H1 (cell line): ENCODE results near the gene MAST1. TPM values are rescaled to one million over a fixed set of nuclear protein-coding genes. Genes with fewer than 3 reads are reported as not detected.

Source experiments
- CTCF ChIA-PET: fragments of 300-600 bp; sonication (Branson Sonifier 250); formaldehyde crosslinking; loops from one replicate; lab custom pipeline; 2021; ENCODE audit not compliant: partially characterized antibody; lab: Charles Lee
- POLR2A ChIA-PET: fragments of 300-600 bp; sonication (Branson Sonifier 250); formaldehyde crosslinking; loops from one replicate; lab custom pipeline; 2021; ENCODE audit warnings: inconsistent platforms; ENCODE audit not compliant: partially characterized antibody; lab: Charles Lee
- DNase-seq, 2 experiments: peaks; one replicate each; pipeline versions ENCODE4 v3.0.0 to v3.0.0-alpha.2; 2010 to 2022; ENCODE audit warnings: low spot score in 2 of 2, low read depth in 1 of 2, mixed read lengths in 1 of 2
- FAIRE-seq: peaks from 2 replicates; lab custom pipeline; 2011; peaks lifted over from hg19 to GRCh38; lab: Jason Lieb, UNC
- H2AFZ ChIP-seq: 2 replicates; pipeline ENCODE4 v1.8.1; 2012; ENCODE audit warnings: low read length, inconsistent platforms
- H2AK5ac ChIP-seq: 2 replicates; pipeline ENCODE4 v1.6.1; 2013; ENCODE audit warnings: low read depth, low read length
- H2BK120ac ChIP-seq: replicated peaks from 2 replicates; pipeline ENCODE3; 2013; ENCODE audit warnings: low read depth, low read length, inconsistent platforms
- H2BK12ac ChIP-seq: 2 replicates; pipeline ENCODE4 v1.6.1; 2013; ENCODE audit warnings: low read depth, low read length
- H2BK15ac ChIP-seq: 2 replicates; pipeline ENCODE4 v1.6.1; 2013; ENCODE audit warnings: low read length
- H2BK20ac ChIP-seq: 2 replicates; pipeline ENCODE4 v1.6.1; 2013; ENCODE audit warnings: low read length
- H2BK5ac ChIP-seq: 2 replicates; pipeline ENCODE4 v1.6.1; 2013; ENCODE audit warnings: low read depth, low read length
- H3K14ac ChIP-seq: 2 replicates; pipeline ENCODE4 v1.6.1; 2013; ENCODE audit warnings: inconsistent platforms; ENCODE audit not compliant: insufficient read length
- H3K18ac ChIP-seq: 2 replicates; pipeline ENCODE4 v1.6.1; 2013; ENCODE audit warnings: low read length; ENCODE audit errors: extremely low read depth
- H3K23ac ChIP-seq: 2 replicates; pipeline ENCODE4 v1.6.1; 2013; ENCODE audit warnings: inconsistent platforms; ENCODE audit not compliant: insufficient read length
- H3K23me2 ChIP-seq: 2 replicates; pipeline ENCODE4 v1.6.1; 2013; ENCODE audit warnings: low read depth, low read length
- H3K27ac ChIP-seq: 2 replicates; pipeline ENCODE4 v1.6.1; 2011; ENCODE audit warnings: low read depth, low read length, inconsistent platforms
- H3K27me3 ChIP-seq, 4 experiments: replicated peaks in 1 of 4; 1 replicate in 1 of 4; 2 replicates in 3 of 4; pipeline versions ENCODE4 v1.6.1 to v1.8.1; 2011 to 2013; ENCODE audit warnings: low read length in 3 of 4, mild to moderate bottlenecking in 3 of 4, inconsistent platforms in 2 of 4, mixed read lengths in 2 of 4, moderate library complexity in 1 of 4; ENCODE audit not compliant: control insufficient read depth in 3 of 4, insufficient read depth in 3 of 4; ENCODE audit errors: extremely low read depth in 1 of 4
- H3K36me3 ChIP-seq, 4 experiments: 2 replicates each; pipeline versions ENCODE4 v1.6.1 to v1.8.1; 2011 to 2013; ENCODE audit warnings: mild to moderate bottlenecking in 4 of 4, low read length in 3 of 4, moderate library complexity in 2 of 4, control low read depth in 1 of 4, inconsistent platforms in 1 of 4; ENCODE audit not compliant: insufficient read depth in 4 of 4, control insufficient read depth in 2 of 4
- H3K4ac ChIP-seq: replicated peaks from 2 replicates; pipeline ENCODE3; 2013; ENCODE audit warnings: low read length, low read depth, mixed read lengths, inconsistent platforms; ENCODE audit not compliant: insufficient read length
- H3K4me1 ChIP-seq, 4 experiments: replicated peaks in 1 of 4; 1 replicate in 1 of 4; 2 replicates in 3 of 4; pipeline versions ENCODE4 v1.6.1 to v1.8.1; 2011 to 2013; ENCODE audit warnings: low read length in 3 of 4, inconsistent platforms in 2 of 4, mixed read lengths in 1 of 4; ENCODE audit not compliant: insufficient read depth in 4 of 4, control insufficient read depth in 3 of 4
- H3K4me2 ChIP-seq, 2 experiments: 2 replicates each; pipeline versions ENCODE4 v1.6.1 to v1.8.1; 2011 to 2013; ENCODE audit warnings: low read depth in 2 of 2, low read length in 2 of 2, control low read depth in 1 of 2, inconsistent platforms in 1 of 2, mild to moderate bottlenecking in 1 of 2; ENCODE audit not compliant: insufficient read depth in 1 of 2
- H3K4me3 ChIP-seq, 4 experiments: fragments of 200-600, 300-600 bp in 1 of 4; sonication (generic), shearing (Covaris generic), sonication (Bioruptor Twin) in 1 of 4; 2 replicates each; pipeline versions ENCODE4 v1.5.1 to v1.8.1; 2011 to 2016; ENCODE audit warnings: low read length in 4 of 4, low read depth in 3 of 4, control low read depth in 2 of 4, inconsistent platforms in 2 of 4, mild to moderate bottlenecking in 2 of 4, mixed read lengths in 1 of 4, moderate library complexity in 1 of 4; ENCODE audit not compliant: insufficient read depth in 2 of 4; ENCODE audit errors: extremely low read depth in 1 of 4
- H3K56ac ChIP-seq: replicated peaks from 2 replicates; pipeline ENCODE3; 2013; ENCODE audit warnings: low read depth, mild to moderate bottlenecking, mixed read lengths, low read length, inconsistent platforms; ENCODE audit not compliant: insufficient read length
- H3K79me1 ChIP-seq: 2 replicates; pipeline ENCODE4 v1.6.1; 2013; ENCODE audit warnings: low read depth, low read length, control low read depth
- H3K79me2 ChIP-seq, 2 experiments: 2 replicates each; pipeline versions ENCODE4 v1.6.1 to v1.8.1; 2012 to 2013; ENCODE audit warnings: low read length in 2 of 2, mild to moderate bottlenecking in 2 of 2, inconsistent platforms in 1 of 2; ENCODE audit not compliant: insufficient read depth in 2 of 2, control insufficient read depth in 1 of 2
- H3K9ac ChIP-seq, 4 experiments: replicated peaks in 1 of 4; 1 replicate in 1 of 4; 2 replicates in 3 of 4; pipeline versions ENCODE4 v1.6.1 to v1.8.1; 2011 to 2013; ENCODE audit warnings: low read depth in 3 of 4, low read length in 3 of 4, control low read depth in 2 of 4, mild to moderate bottlenecking in 2 of 4, moderate library complexity in 2 of 4, inconsistent platforms in 1 of 4; ENCODE audit errors: extremely low read depth in 1 of 4
- H3K9me3 ChIP-seq, 2 experiments: 2 replicates each; pipeline versions ENCODE4 v1.6.1 to v1.8.1; 2012 to 2013; ENCODE audit warnings: mild to moderate bottlenecking in 2 of 2, moderate library complexity in 2 of 2, control low read depth in 1 of 2, inconsistent platforms in 1 of 2, low read depth in 1 of 2, low read length in 1 of 2, mixed read lengths in 1 of 2; ENCODE audit not compliant: insufficient read depth in 2 of 2
- H4K20me1 ChIP-seq, 2 experiments: replicated peaks in 1 of 2; 2 replicates each; pipeline versions ENCODE3 to v1.8.1; 2011 to 2013; ENCODE audit warnings: inconsistent platforms in 2 of 2, low read length in 2 of 2, mild to moderate bottlenecking in 1 of 2; ENCODE audit not compliant: insufficient read depth in 2 of 2, control insufficient read depth in 1 of 2
- H4K5ac ChIP-seq: 2 replicates; pipeline ENCODE4 v1.6.1; 2013; ENCODE audit warnings: low read length, low read depth, mixed read lengths, inconsistent platforms; ENCODE audit not compliant: insufficient read length
- H4K8ac ChIP-seq: 2 replicates; pipeline ENCODE4 v1.8.0; 2013; ENCODE audit warnings: mild to moderate bottlenecking, moderate library complexity, low read length, inconsistent platforms; ENCODE audit not compliant: insufficient read depth; ENCODE audit errors: extremely low read depth
- H4K91ac ChIP-seq: replicated peaks from 2 replicates; pipeline ENCODE3; 2013; ENCODE audit warnings: low read length, mixed read lengths, inconsistent platforms; ENCODE audit not compliant: insufficient read length
- ASH2L ChIP-seq: fragments of 200-600, 300-600 bp; sonication (generic); IDR thresholded peaks from one replicate; pipeline ENCODE4 v1.7.1; 2017; ENCODE audit warnings: low read length
- CHD1 ChIP-seq: IDR thresholded peaks from 2 replicates; pipeline ENCODE4 v1.6.1; 2012; ENCODE audit warnings: low read depth, low read length, improper control_type of control experiment
- JUND ChIP-seq: IDR thresholded peaks from 2 replicates; pipeline ENCODE4 v1.6.1; 2011; ENCODE audit warnings: mild to moderate bottlenecking, improper control_type of control experiment, low read length
- KDM4A ChIP-seq: IDR thresholded peaks from one replicate; pipeline ENCODE4 v1.7.1; 2012; ENCODE audit warnings: low read depth, mild to moderate bottlenecking, moderate library complexity, low read length, inconsistent platforms; ENCODE audit not compliant: severe bottlenecking
- PHF8 ChIP-seq: fragments of 200-600 bp; sonication (generic); conservative IDR thresholded peaks from 2 replicates; pipeline ENCODE4 v1.7.1; 2012; ENCODE audit warnings: low read depth, mild to moderate bottlenecking, inconsistent platforms, low read length, moderate library complexity
- POLR2A ChIP-seq, 2 experiments: IDR thresholded peaks; 1 replicate in 1 of 2; 2 replicates in 1 of 2; pipeline ENCODE4 v1.6.1; 2011; ENCODE audit warnings: low read depth in 2 of 2, low read length in 2 of 2, mild to moderate bottlenecking in 2 of 2; ENCODE audit errors: control extremely low read depth in 1 of 2
- RAD21 ChIP-seq, 2 experiments: IDR thresholded peaks in 1 of 2; conservative IDR thresholded peaks in 1 of 2; 2 replicates each; pipeline ENCODE4 v1.6.1; 2011; ENCODE audit warnings: low read depth in 2 of 2, low read length in 2 of 2, improper control_type of control experiment in 1 of 2, inconsistent platforms in 1 of 2, mild to moderate bottlenecking in 1 of 2, moderate library complexity in 1 of 2
- SP1 ChIP-seq: IDR thresholded peaks from 2 replicates; pipeline ENCODE4 v1.6.1; 2011; ENCODE audit warnings: low read depth, low read length
- SP4 ChIP-seq: IDR thresholded peaks from 2 replicates; pipeline ENCODE4 v1.6.1; 2012; ENCODE audit warnings: low read length, inconsistent platforms
- TBP ChIP-seq: IDR thresholded peaks from 2 replicates; pipeline ENCODE4 v1.6.1; 2011; ENCODE audit warnings: low read depth, low read length, improper control_type of control experiment
- WGBS, 2 experiments: shearing (Covaris generic) in 1 of 2; methylation state at CpG; one replicate each; pipeline versions ENCODE4 v1.1.6 to v1.1.7; 2013 to 2015; ENCODE audit warnings: low lambda C conversion rate in 2 of 2, mixed read lengths in 2 of 2, inconsistent platforms in 1 of 2, low coverage in 1 of 2, missing lambda C conversion rate in 1 of 2; ENCODE audit not compliant: insufficient replicate concordance in 2 of 2, insufficient coverage in 1 of 2, insufficient read length in 1 of 2; ENCODE audit errors: extremely low coverage in 1 of 2, missing lambda C conversion rate in 1 of 2; 5-methylcytosine and 5-hydroxymethylcytosine counted together
- polyA plus RNA-seq, 7 experiments: library from polyadenylated mRNA; depleted of rRNA in 3 of 7; stranded (reverse) in 5 of 7; unstranded in 2 of 7; fragments of >200 nt in 5 of 7; fragments of 200-250 nt in 2 of 7; gene quantifications; 1 replicate in 5 of 7; 2 replicates in 1 of 7; 4 replicates in 1 of 7; pipeline versions ENCODE4 v1.2.1 to v1.2.3, GENCODE V29; 2011 to 2013; ENCODE audit warnings: missing spikeins in 2 of 7, mixed read lengths in 2 of 7
- total RNA-seq: library from RNA; stranded (reverse); fragmentation: NEBNext Ultra II Directional; extraction: Animal tissue kit (Norgen Biotek cat#: 25700); gene quantifications from 2 replicates; pipeline ENCODE4 v1.2.1, GENCODE V29; 2021

The MAST1 gene
- total and polyA plus RNA-seq, 2 of the 8 experiments (the other 6 are each of a cell fraction or from before 2014, with no cell fraction given): 15.6 to 28.3 TPM

DNA sequence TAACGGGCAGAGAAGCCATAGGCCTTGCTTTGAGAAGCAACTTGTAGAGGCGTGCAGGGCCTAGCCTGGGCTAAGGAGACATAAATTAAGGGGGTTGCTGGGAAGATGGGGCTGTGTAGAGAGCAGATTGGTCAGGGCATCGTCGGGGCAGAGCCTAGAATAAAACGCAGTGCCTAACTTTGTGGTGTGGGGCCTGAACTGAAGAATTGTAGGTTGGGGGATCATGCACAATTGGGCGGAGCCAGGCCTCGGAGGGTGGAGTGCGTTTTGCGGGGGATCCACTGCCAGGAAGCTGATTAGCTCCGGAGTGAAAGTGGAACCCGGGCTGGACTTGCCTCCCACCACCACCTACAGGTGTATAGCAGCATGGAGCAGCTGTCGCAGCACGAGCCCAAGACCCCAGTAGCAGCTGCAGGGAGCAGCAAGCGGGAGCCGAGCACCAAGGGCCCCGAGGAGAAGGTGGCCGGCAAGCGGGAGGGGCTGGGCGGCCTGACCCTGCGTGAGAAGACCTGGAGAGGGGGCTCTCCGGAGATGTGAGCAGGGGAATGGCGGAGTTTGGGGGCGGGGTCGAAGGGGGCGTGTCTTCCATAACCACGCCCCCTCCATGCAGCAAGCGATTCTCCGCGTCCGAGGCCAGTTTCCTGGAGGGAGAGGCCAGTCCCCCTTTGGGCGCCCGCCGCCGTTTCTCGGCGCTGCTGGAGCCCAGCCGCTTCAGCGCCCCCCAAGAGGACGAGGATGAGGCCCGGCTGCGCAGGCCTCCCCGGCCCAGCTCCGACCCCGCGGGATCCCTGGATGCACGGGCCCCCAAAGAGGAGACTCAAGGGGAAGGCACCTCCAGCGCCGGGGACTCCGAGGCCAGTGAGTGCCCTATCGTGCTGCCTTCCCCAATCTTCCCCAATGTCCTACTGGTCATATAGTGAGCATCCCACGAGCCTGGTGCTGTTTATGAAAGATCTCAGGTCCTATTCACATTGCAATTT is 29.1 kb downstream of the MAST1 start:
- Histone ChIP-seq H3K18ac (peak overlapping the region; percentile 84; the same call in 1 of the 2 replicates), H4K5ac (peak overlapping the region; percentile 77), H4K8ac (peak overlapping the region; percentile 87), H3K4me2 (peak overlapping the region; percentile 65 to 74), H2AFZ (no peak overlapping the region; the same call in 1 of the 2 replicates), H3K23me2 (peaks cover 8% of the 10 kb centered on the region; the same call in 1 of the 2 replicates), H3K4me1 (peaks cover 3 to 17% (median 14%) of the 10 kb centered on the region in 4 experiments), H2BK20ac (no peak overlapping the region), H2AK5ac (0 out of 2 replicates have a peak overlapping the region, but pooled peaks have one; percentile 45), H3K4ac (peak overlapping the region; percentile 66), H2BK120ac (peak overlapping the region; percentile 89), H2BK15ac (0 out of 2 replicates have a peak overlapping the region, but pooled peaks have one; percentile 92), H3K36me3 (peaks cover 0 to 7% (median 2%) of the 10 kb centered on the region in 4 experiments; a peak in 3 of 8 replicates), H3K23ac (no peak overlapping the region), H3K79me1 (no peaks in the 10 kb centered on the region), H2BK5ac (peak overlapping the region; percentile 73; the same call in 1 of the 2 replicates), H3K56ac (peak overlapping the region; percentile 52), H3K27me3 (no peaks in the 10 kb centered on the region), H4K20me1 (no peaks in the 10 kb centered on the region), H3K27ac (no peak overlapping the region), H2BK12ac (no peak overlapping the region), H3K9me3 (no peaks in the 10 kb centered on the region), H3K9ac (peak overlapping the region; percentile 9 to 50 (median 36); a peak in 5 of 7 replicates), H3K4me3 (peak overlapping the region; percentile 34 to 65 (median 46)), H3K79me2 (no peaks in the 10 kb centered on the region), H3K14ac (no peak overlapping the region), H4K91ac (peak overlapping the region; percentile 51)
- 14% methylated on average over 44 of the region's 51 CpGs; no CpG with 5 or more reads in 1 of the 2 experiments for WGBS, 2 experiments
- peak; percentile 79 to 96 for DNase-seq
- POLR2A ChIA-PET: interaction anchor here (1.2 to 1.8 kb wide), 4 partner anchors 23 to 70 kb away, joined by 3 to 7 read pairs (median 3); partner anchors contain the start of gene GCDH
- peak; percentile 57 for FAIRE-seq
- CTCF ChIA-PET: interaction anchor here (0.6 to 1.1 kb wide), 3 partner anchors 9 to 195 kb away, joined by 3 read pairs; no protein-coding TSS in a partner anchor
- TF ChIP-seq SP1 (0 out of 2 replicates have a peak, but pooled peaks have one; percentile 39), RAD21 (IDR thresholded peaks at IDR 0.05 in 1 of 2, conservative IDR thresholded peaks at IDR 0.05 in 1 of 2; ENCODE audit: low read depth in 2 of 2, low read length in 2 of 2) (peak in 1 of 2 experiments; percentile 4; a peak in 1 of 4 replicates), TBP (peak; percentile 33; the same call in 1 of the 2 replicates), POLR2A (IDR thresholded peaks at IDR 0.05; ENCODE audit: control extremely low read depth in 1 of 2, low read depth in 2 of 2, low read length in 2 of 2) (peak in 1 of 2 experiments; percentile 62; a peak in 1 of 3 replicates), PHF8 (0 out of 2 replicates have a peak, but pooled peaks have one; percentile 37), KDM4A (no peak), SP4 (peak; percentile 79), ASH2L (peak; percentile 74), JUND (no peak), CHD1 (no peak)
